Activated CD8-positive, alpha-beta memory T cell treated with anti-CD3 and anti-CD28 coated beads, Interleukin-2, amount 50 U/mL, for 1 hour (primary cell): ENCODE results near the gene CHN2.

ENCODE experiments used
- DNase-seq: peaks from one replicate; pipeline ENCODE4 v3.0.0-alpha.2; 2020; ENCODE audit errors: extremely low read depth

Gene CHN2

GRCh38 chr7:29430279-29430949 lies 235.8 kb downstream of the CHN2 start:
- no peak for DNase-seq

GRCh38 chr7:29431686-29432085 lies 237.1 kb downstream of the CHN2 start:
- no peak for DNase-seq

GRCh38 chr7:29432721-29433120 lies 238.1 kb downstream of the CHN2 start:
- DNase-seq = no peak

GRCh38 chr7:29434380-29434768 lies 239.8 kb downstream of the CHN2 start:
- no peak for DNase-seq

- no peak for DNase-seq
Observed at GRCh38 chr7:29435167-29435566, 240.6 kb downstream of the CHN2 start.

GRCh38 chr7:29435902-29436301 lies 241.3 kb downstream of the CHN2 start:
- DNase-seq = no peak

GRCh38 chr7:29442146-29442545 lies 247.6 kb downstream of the CHN2 start:
- DNase-seq = no peak

GRCh38 chr7:29443552-29443951 lies 249.0 kb downstream of the CHN2 start:
- DNase-seq = no peak

GRCh38 chr7:29444267-29444666 lies 249.7 kb downstream of the CHN2 start:
- DNase-seq = no peak

- no peak for DNase-seq
Observed at GRCh38 chr7:29445736-29446135, 251.2 kb downstream of the CHN2 start.

GRCh38 chr7:29447828-29448227 lies 253.3 kb downstream of the CHN2 start:
- no peak for DNase-seq

GRCh38 chr7:29449569-29450260 lies 255.1 kb downstream of the CHN2 start:
- DNase-seq = no peak

GRCh38 chr7:29453021-29453420 lies 258.4 kb downstream of the CHN2 start:
- DNase-seq = no peak

- no peak for DNase-seq
Observed at GRCh38 chr7:29454464-29454863, 259.9 kb downstream of the CHN2 start.

- no peak for DNase-seq
Observed at GRCh38 chr7:29454899-29455451, 260.4 kb downstream of the CHN2 start.

- DNase-seq = no peak
Observed at GRCh38 chr7:29457141-29457561, 262.6 kb downstream of the CHN2 start.

GRCh38 chr7:29457565-29458011 lies 263.0 kb downstream of the CHN2 start:
- no peak for DNase-seq

- no peak for DNase-seq
Observed at GRCh38 chr7:29458933-29459332, 264.4 kb downstream of the CHN2 start.

- DNase-seq = no peak
Observed at GRCh38 chr7:29459589-29459988, 265.0 kb downstream of the CHN2 start.

GRCh38 chr7:29461996-29462395 lies 267.4 kb downstream of the CHN2 start:
- no peak for DNase-seq

GRCh38 chr7:29463504-29464158 lies 269.1 kb downstream of the CHN2 start:
- DNase-seq = no peak

- DNase-seq = no peak
Observed at GRCh38 chr7:29464753-29465152, 270.2 kb downstream of the CHN2 start.
